PC-9 (cell line): ENCODE results near the gene BFSP2.
"Not testable (repeated sequence)": the region's sequence is repeated elsewhere in the genome, so short reads cannot be mapped to it uniquely, and the experiment has no call there.

Experiments
- CTCF ChIP-seq: fragments of 200-600 bp; sonication (generic); conservative IDR thresholded peaks from 2 replicates; pipeline ENCODE4 v1.6.1; 2017; ENCODE audit warnings: mixed run types, antibody characterized with exemption, mild to moderate bottlenecking, moderate library complexity
- EZH2 ChIP-seq: fragments of 200-600 bp; sonication (generic); IDR thresholded peaks from 2 replicates; pipeline ENCODE4 v1.8.0; 2017; ENCODE audit warnings: antibody characterized with exemption, low read depth

- not testable (repeated sequence) for TF ChIP-seq CTCF, EZH2
Observed at GRCh38 chr3:133502542-133502941, 102.7 kb downstream of the BFSP2 start.
